K562 (cell line): ENCODE data around the gene GRSF1. TPM values are rescaled to one million over a fixed set of nuclear protein-coding genes. Genes with fewer than 3 reads are reported as not detected.
A peak's percentile ranks its signal among the peaks of the same experiment; 100 is the strongest.

Source experiments
- ATAC-seq: fragments of 200-7000 bp; cut with Tn5 transposase; 3 replicates; pipeline ENCODE4 v1.9.1; 2020; ENCODE audit warnings: moderate library complexity
- BruUV-seq: library from RNA; stranded (reverse); fragments of 400-500 nt; replicated peaks from 2 replicates; lab custom pipeline; 2021; lab: Mats Ljungman, UMichigan
- CTCF ChIA-PET: fragments of 300-600 bp; formaldehyde crosslinking; extraction: SDS; loops from one replicate; lab custom pipeline; 2021; ENCODE audit warnings: low intra/inter-chr PET ratio; lab: Yijun Ruan, JAX
- POLR2A ChIA-PET: fragments of 300-600, 350-650 bp; sonication (Branson Sonifier 250); formaldehyde crosslinking; extraction: SDS; loops from one replicate; lab custom pipeline; 2021; ENCODE audit warnings: antibody characterized with exemption, inconsistent platforms; lab: Yijun Ruan, JAX
- DNase-seq, 4 experiments: peaks; one replicate each; pipeline versions ENCODE4 v3.0.0 to v3.0.0-alpha.2; 2011 to 2018; ENCODE audit warnings: low spot score in 3 of 4, mixed read lengths in 3 of 4; ENCODE audit errors: extremely low read depth in 1 of 4
- FAIRE-seq: peaks from 2 replicates; lab custom pipeline; 2011; peaks lifted over from hg19 to GRCh38; lab: Jason Lieb, UNC
- H2AFZ ChIP-seq: 2 replicates; pipeline ENCODE4 v1.6.0; 2011; ENCODE audit warnings: low read depth, low read length, control low read depth, inconsistent platforms
- H3K27ac ChIP-seq: fragments of 200-600 bp; 3 replicates; pipeline ENCODE4 v1.8.0; 2011; ENCODE audit warnings: low read depth, mild to moderate bottlenecking, control low read depth, inconsistent platforms, low read length, moderate library complexity, mixed read lengths; ENCODE audit errors: extremely low read depth
- H3K27me3 ChIP-seq, 2 experiments: fragments of 300-600 bp in 1 of 2; 2 replicates in 1 of 2; 3 replicates in 1 of 2; pipeline versions ENCODE4 v1.6.0 to v1.8.0; 2011; ENCODE audit warnings: inconsistent platforms in 2 of 2, low read length in 2 of 2, mild to moderate bottlenecking in 1 of 2, mixed read lengths in 1 of 2, moderate library complexity in 1 of 2; ENCODE audit not compliant: control insufficient read depth in 2 of 2, insufficient read depth in 2 of 2
- H3K36me3 ChIP-seq: fragments of 300-600 bp; 3 replicates; pipeline ENCODE4 v1.8.0; 2011; ENCODE audit warnings: mild to moderate bottlenecking, low read length, inconsistent platforms; ENCODE audit not compliant: control insufficient read depth, insufficient read depth
- H3K4me1 ChIP-seq, 2 experiments: fragments of 200-600 bp in 1 of 2; replicated peaks in 1 of 2; 2 replicates in 1 of 2; 3 replicates in 1 of 2; pipeline versions ENCODE4 v1.5.1 to v1.8.0; 2011; ENCODE audit warnings: inconsistent platforms in 2 of 2, low read length in 2 of 2, mild to moderate bottlenecking in 1 of 2, mixed read lengths in 1 of 2, moderate library complexity in 1 of 2; ENCODE audit not compliant: control insufficient read depth in 2 of 2, insufficient read depth in 2 of 2
- H3K4me2 ChIP-seq: 2 replicates; pipeline ENCODE4 v1.6.1; 2011; ENCODE audit warnings: low read length, control low read depth, inconsistent platforms, mixed read lengths; ENCODE audit not compliant: insufficient read depth
- H3K4me3 ChIP-seq: fragments of 200-600 bp; sonication (generic), shearing (Covaris generic); 2 replicates; pipeline ENCODE4 v1.5.1; 2016; ENCODE audit warnings: control low read depth, inconsistent platforms
- H3K79me2 ChIP-seq: fragments of 200-600 bp; 3 replicates; pipeline ENCODE4 v1.8.0; 2011; ENCODE audit warnings: low read length, inconsistent platforms; ENCODE audit not compliant: control insufficient read depth, insufficient read depth
- H3K9ac ChIP-seq, 2 experiments: 2 replicates each; pipeline versions ENCODE4 v1.6.0 to v1.6.1; 2011; ENCODE audit warnings: low read depth in 2 of 2, low read length in 2 of 2, control low read depth in 1 of 2, inconsistent platforms in 1 of 2, mild to moderate bottlenecking in 1 of 2, mixed read lengths in 1 of 2; ENCODE audit not compliant: insufficient read depth in 1 of 2
- H3K9me1 ChIP-seq: one replicate; pipeline ENCODE4 v1.6.0; 2011; ENCODE audit warnings: inconsistent platforms, mild to moderate bottlenecking, low read length, moderate library complexity; ENCODE audit not compliant: control insufficient read depth, insufficient read depth
- H3K9me3 ChIP-seq: replicated peaks from 2 replicates; pipeline ENCODE4 v1.5.1; 2011; ENCODE audit warnings: low read depth, low read length, inconsistent platforms; ENCODE audit not compliant: control insufficient read depth, insufficient read depth
- H4K20me1 ChIP-seq: replicated peaks from 2 replicates; pipeline ENCODE4 v1.6.1; 2011; ENCODE audit warnings: low read length, inconsistent platforms, mixed read lengths; ENCODE audit not compliant: control insufficient read depth, insufficient read depth
- ARID1B ChIP-seq: fragments of 450-650 bp; IDR thresholded peaks from 2 replicates; pipeline ENCODE4 v1.6.1; 2016; ENCODE audit warnings: antibody characterized with exemption, mild to moderate bottlenecking, inconsistent platforms
- FOXA3 ChIP-seq, 2 experiments: fragments of 450-650 bp in 1 of 2; sonication (generic) in 1 of 2; formaldehyde crosslinking; IDR thresholded peaks in 1 of 2; conservative IDR thresholded peaks in 1 of 2; 2 replicates each; pipeline versions ENCODE4 v1.4.0 to v1.8.0; 2020 to 2022; ENCODE audit warnings: mild to moderate bottlenecking in 2 of 2, missing genetic modification reagents in 1 of 2
- NONO ChIP-seq, 2 experiments: fragments of 200-400 bp in 1 of 2; fragments of 450-650 bp in 1 of 2; formaldehyde crosslinking in 1 of 2; IDR thresholded peaks; 2 replicates each; pipeline ENCODE4 v1.6.1; 2017; ENCODE audit warnings: low read depth in 2 of 2, mild to moderate bottlenecking in 2 of 2, moderate library complexity in 2 of 2, low read length in 1 of 2
- RCOR1 ChIP-seq, 2 experiments: IDR thresholded peaks; 2 replicates each; pipeline ENCODE4 v1.6.1; 2012; ENCODE audit warnings: low read depth in 2 of 2, low read length in 2 of 2, borderline replicate concordance in 1 of 2, improper control_type of control experiment in 1 of 2
- SMARCA4 ChIP-seq: fragments of 450-650 bp; IDR thresholded peaks from 2 replicates; pipeline ENCODE4 v1.6.1; 2016
- SPI1 ChIP-seq: IDR thresholded peaks from 2 replicates; pipeline ENCODE4 v1.6.1; 2011; ENCODE audit warnings: low read depth, low read length, control low read depth, borderline replicate concordance
- TEAD4 ChIP-seq, 2 experiments: sonication (generic) in 1 of 2; formaldehyde crosslinking in 1 of 2; IDR thresholded peaks; 2 replicates each; pipeline versions ENCODE4 v1.6.1 to v1.8.0; 2012 to 2022; ENCODE audit warnings: borderline replicate concordance in 1 of 2, inconsistent platforms in 1 of 2, low read length in 1 of 2, mild to moderate bottlenecking in 1 of 2, missing genetic modification reagents in 1 of 2
- TOE1 ChIP-seq, 2 experiments: fragments of 450-650 bp in 1 of 2; sonication (generic) in 1 of 2; formaldehyde crosslinking in 1 of 2; IDR thresholded peaks; 2 replicates each; pipeline versions ENCODE4 v1.7.1 to v1.8.0; 2016 to 2022; ENCODE audit warnings: borderline replicate concordance in 2 of 2, mild to moderate bottlenecking in 2 of 2, antibody characterized with exemption in 1 of 2, inconsistent platforms in 1 of 2, low read depth in 1 of 2, missing genetic modification reagents in 1 of 2, moderate library complexity in 1 of 2
- WGBS: fragments of 100-300 bp; shearing (Covaris generic); methylation state at CpG from one replicate; pipeline ENCODE4 v1.1.6; 2016; ENCODE audit warnings: low coverage, mixed read lengths; ENCODE audit not compliant: insufficient coverage; ENCODE audit errors: missing lambda C conversion rate; 5-methylcytosine and 5-hydroxymethylcytosine counted together
- in situ Hi-C: fragments of 300-500 bp; cut with MboI; formaldehyde crosslinking; loops from 4 replicates; pipeline ENCODE4 v1.15.0; 2018; ENCODE audit warnings: inconsistent platforms, mixed read lengths
- intact Hi-C: fragments of 100-400 bp; cut with micrococcal nuclease; formaldehyde crosslinking; loops from 2 replicates; pipeline ENCODE4 v1.14.2; 2022
- polyA plus RNA-seq, 8 experiments: library from polyadenylated mRNA; depleted of rRNA in 4 of 8; stranded (reverse) in 5 of 8; unstranded in 3 of 8; fragments of >200 nt; fragmentation: Nextera tagmentation in 2 of 8; fragmentation: Illumina TruSeq in 1 of 8; extraction: Ambion mirVana in 2 of 8; extraction: Trizol in 1 of 8; gene quantifications; 2 replicates each; pipeline versions ENCODE4 v1.2.1 to v1.2.3, GENCODE V29; 2011 to 2014; ENCODE audit warnings: inconsistent platforms in 1 of 8, missing spikeins in 1 of 8
- total RNA-seq, 7 experiments: library from RNA; depleted of rRNA in 6 of 7; stranded (reverse); fragments of >200 nt in 6 of 7; fragmentation: Illumina TruSeq in 2 of 7; extraction: Trizol in 2 of 7; gene quantifications; 2 replicates each; pipeline versions ENCODE4 v1.2.1 to v1.2.3, GENCODE V29; 2011 to 2021; ENCODE audit warnings: low replicate concordance in 1 of 7
- TF ChIP-seq, protein P1 (sequence below): sonication (generic); IDR thresholded peaks from 2 replicates; pipeline ENCODE4 v1.6.1; 2016

GRSF1 gene
- total and polyA plus RNA-seq, 9 of the 15 experiments (the other 6 are each of a cell fraction or from before 2014, with no cell fraction given), result 33.0 to 105 (median 76.0) TPM

DNA sequence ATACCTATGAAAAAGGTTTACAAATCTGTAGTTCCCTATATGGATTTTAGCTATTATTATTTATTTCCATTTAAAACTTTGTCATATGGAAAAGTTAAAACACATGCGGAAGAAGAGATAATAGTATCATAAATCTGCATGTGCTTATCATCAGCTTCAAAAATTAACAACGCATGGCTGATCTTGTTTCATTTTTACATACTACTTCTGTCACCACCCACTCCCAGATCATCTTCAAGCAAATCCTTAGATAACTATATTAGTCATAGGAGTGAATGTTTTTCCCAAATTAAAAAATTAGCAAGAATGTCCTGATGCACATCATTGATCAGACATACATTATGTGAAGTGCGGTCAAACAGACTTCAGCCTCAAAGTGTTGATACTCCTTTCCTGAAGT is 37.9 kb upstream of the GRSF1 start (continued):
- TF ChIP-seq, protein P1, sequence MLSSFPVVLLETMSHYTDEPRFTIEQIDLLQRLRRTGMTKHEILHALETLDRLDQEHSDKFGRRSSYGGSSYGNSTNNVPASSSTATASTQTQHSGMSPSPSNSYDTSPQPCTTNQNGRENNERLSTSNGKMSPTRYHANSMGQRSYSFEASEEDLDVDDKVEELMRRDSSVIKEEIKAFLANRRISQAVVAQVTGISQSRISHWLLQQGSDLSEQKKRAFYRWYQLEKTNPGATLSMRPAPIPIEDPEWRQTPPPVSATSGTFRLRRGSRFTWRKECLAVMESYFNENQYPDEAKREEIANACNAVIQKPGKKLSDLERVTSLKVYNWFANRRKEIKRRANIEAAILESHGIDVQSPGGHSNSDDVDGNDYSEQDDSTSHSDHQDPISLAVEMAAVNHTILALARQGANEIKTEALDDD, result peak; percentile 59
- TF ChIP-seq RCOR1 (IDR thresholded peaks at IDR 0.05; ENCODE audit: borderline replicate concordance in 1 of 2, low read depth in 2 of 2, low read length in 2 of 2) (no peak), TEAD4 (IDR thresholded peaks at IDR 0.05; ENCODE audit: low read length) (peak; percentile 78), TEAD4 (CRISPR knock-in tag; IDR thresholded peaks at IDR 0.05; ENCODE audit: borderline replicate concordance) (no peak), NONO (IDR thresholded peaks at IDR 0.05; ENCODE audit: low read depth in 2 of 2, low read length in 1 of 2) (no peak), ARID1B (peak; percentile 58; the same call in 1 of the 2 replicates)

DNA sequence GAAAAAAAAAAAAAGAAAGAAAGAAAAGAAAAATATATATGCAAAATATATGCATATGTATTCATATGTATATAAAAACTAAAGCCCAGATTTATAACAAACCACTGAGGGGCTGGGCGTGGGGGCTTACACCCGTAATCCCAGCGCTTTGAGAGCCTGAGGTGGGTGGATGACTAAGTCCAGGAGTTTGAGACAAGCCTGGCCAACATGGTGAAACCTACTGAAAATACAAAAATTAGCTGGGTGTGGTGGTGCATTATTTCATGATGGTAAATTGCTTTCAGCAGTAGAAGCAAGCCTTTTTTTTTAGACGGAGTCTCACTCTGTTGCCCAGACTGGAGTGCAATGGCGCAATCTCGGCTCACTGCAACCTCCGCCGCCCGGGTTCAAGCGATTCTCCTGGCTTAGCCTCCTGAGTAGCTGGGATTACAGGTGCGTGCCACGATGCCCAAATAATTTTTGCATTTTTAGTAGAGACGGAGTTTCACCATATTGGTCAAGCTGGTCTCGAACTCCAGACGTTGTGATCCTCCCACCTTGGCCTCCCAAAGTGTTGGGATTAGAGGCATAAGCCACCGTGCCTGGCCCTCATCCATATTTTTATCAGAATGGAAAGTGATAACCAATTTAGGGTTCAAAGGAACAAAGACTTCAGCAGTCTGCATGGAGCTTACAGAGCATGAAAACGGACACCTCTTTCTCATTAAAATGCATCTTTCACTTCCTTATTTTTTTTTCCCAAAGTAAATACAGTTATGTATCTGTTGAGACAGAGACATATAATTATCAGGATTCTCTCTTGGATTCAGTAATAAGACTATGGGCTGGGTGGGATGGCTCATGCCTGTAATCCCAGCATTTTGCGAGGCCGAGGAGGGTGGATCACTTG is 34.8 kb upstream of the GRSF1 start:
- intact Hi-C loops (no loop called here), in situ Hi-C loops (no loop called here)
- no peaks in the 10 kb centered on the region for H3K36me3 ChIP-seq
- TF ChIP-seq FOXA3 (CRISPR knock-in tag; conservative IDR thresholded peaks at IDR 0.05 in 1 of 2, IDR thresholded peaks at IDR 0.05 in 1 of 2) (peak in 1 of 2 experiments; percentile 27; a peak in 1 of 4 replicates), SMARCA4 (no peak), TOE1 (IDR thresholded peaks at IDR 0.05; ENCODE audit: borderline replicate concordance) (no peak), TOE1 (CRISPR knock-in tag; IDR thresholded peaks at IDR 0.05; ENCODE audit: borderline replicate concordance, low read depth) (no peak), SPI1 (peak; percentile 65; the same call in 1 of the 2 replicates)
- ATAC-seq, result no peak
- no peaks in the 10 kb centered on the region for H3K27me3 ChIP-seq
- H3K4me3 ChIP-seq, result no peak overlapping the region
- 64% methylated on average over 19 of the region's 19 CpGs for WGBS
- no peaks in the 10 kb centered on the region for H3K9me3 ChIP-seq
- no peaks in the 10 kb centered on the region for H4K20me1 ChIP-seq
- CTCF ChIA-PET, result no interaction called here
- POLR2A ChIA-PET, result interaction anchor here (0.9 kb wide), 1 partner anchor 30 kb away, joined by 3 read pairs; no protein-coding TSS in a partner anchor
- no peak for DNase-seq
- H3K9ac ChIP-seq, result no peak overlapping the region
- no peak overlapping the region for H3K27ac ChIP-seq
- H3K4me1 ChIP-seq, result peaks cover 0 to 8% of the 10 kb centered on the region in 2 experiments; a peak in 3 of 5 replicates
- no peaks in the 10 kb centered on the region for H3K9me1 ChIP-seq
- no TSS peak for BruUV-seq
- peak overlapping the region; percentile 27; the same call in 1 of the 2 replicates for H2AFZ ChIP-seq
- H3K4me2 ChIP-seq, result no peak overlapping the region
- FAIRE-seq, result no peak
- H3K79me2 ChIP-seq, result no peaks in the 10 kb centered on the region
